OCI-LY3 (cell line): Measurements from ENCODE around the gene DCUN1D4.

Source experiments
- H2AFZ ChIP-seq: fragments of 200-600, 300-600 bp; shearing (Covaris generic); 2 replicates; pipeline ENCODE4 v1.6.0; 2014; ENCODE audit warnings: antibody characterized with exemption, low read depth, low read length
- H3K27ac ChIP-seq: fragments of 200-600, 300-600 bp; sonication (generic); 2 replicates; pipeline ENCODE4 v1.5.1; 2014; ENCODE audit warnings: mild to moderate bottlenecking, low read length, moderate library complexity, mixed read lengths
- H3K27me3 ChIP-seq: fragments of 200-600, 300-600 bp; sonication (generic); 2 replicates; pipeline ENCODE4 v1.6.1; 2014; ENCODE audit warnings: low read depth, low read length, mixed read lengths
- H3K36me3 ChIP-seq: fragments of 200-600, 300-600 bp; sonication (generic); replicated peaks from 2 replicates; pipeline ENCODE3; 2014; ENCODE audit warnings: low read depth, low read length, mixed read lengths
- H3K4me1 ChIP-seq: fragments of 300-600, 200-600 bp; sonication (generic); 2 replicates; pipeline ENCODE4 v1.6.1; 2014; ENCODE audit warnings: low read length, mixed read lengths
- H3K4me2 ChIP-seq: fragments of 200-600, 300-600 bp; sonication (generic); 2 replicates; pipeline ENCODE4 v1.6.1; 2014; ENCODE audit warnings: low read length, mixed read lengths
- H3K4me3 ChIP-seq: fragments of 300-600, 200-600 bp; sonication (generic); 2 replicates; pipeline ENCODE4 v1.5.1; 2014; ENCODE audit warnings: antibody characterized with exemption, mild to moderate bottlenecking, low read length, moderate library complexity
- H3K79me2 ChIP-seq: fragments of 300-600, 200-600 bp; shearing (Covaris generic); 2 replicates; pipeline ENCODE4 v1.6.1; 2014; ENCODE audit warnings: mild to moderate bottlenecking, low read length, mixed read lengths
- H3K9ac ChIP-seq: fragments of 300-600, 200-600 bp; shearing (Covaris generic); 2 replicates; pipeline ENCODE4 v1.6.0; 2014; ENCODE audit warnings: mild to moderate bottlenecking, low read length, moderate library complexity
- H3K9me3 ChIP-seq: fragments of 200-600, 300-600 bp; shearing (Covaris generic); 2 replicates; pipeline ENCODE4 v1.6.1; 2014; ENCODE audit warnings: low read length, mixed read lengths; ENCODE audit not compliant: insufficient read depth
- H4K20me1 ChIP-seq: fragments of 200-600, 300-600 bp; sonication (generic); 2 replicates; pipeline ENCODE4 v1.6.1; 2016; ENCODE audit warnings: low read length, mixed read lengths; ENCODE audit not compliant: insufficient read depth
- EZH2phosphoT487 ChIP-seq: fragments of 200-600 bp; shearing (Covaris generic); IDR thresholded peaks from 2 replicates; pipeline ENCODE4 v1.6.1; 2018; ENCODE audit warnings: antibody characterized with exemption, mixed run types, low read depth
- TF ChIP-seq, protein P1 (sequence below): fragments of 200-600, 300-600 bp; sonication (generic); IDR thresholded peaks from 2 replicates; pipeline ENCODE4 v1.5.1; 2014; ENCODE audit warnings: antibody characterized with exemption, low read length, low read depth

Gene DCUN1D4

GRCh38 chr4:51855270-51855669, 12.3 kb downstream of the DCUN1D4 start:
- H4K20me1 ChIP-seq = peaks cover 58% of the 10 kb centered on the region
- H3K36me3 ChIP-seq = no peaks in the 10 kb centered on the region
- no peak overlapping the region for H3K4me3 ChIP-seq
- H3K4me1 ChIP-seq = peaks cover 8% of the 10 kb centered on the region
- H3K9ac ChIP-seq = no peak overlapping the region
- no peaks in the 10 kb centered on the region for H3K9me3 ChIP-seq
- H3K27me3 ChIP-seq = no peaks in the 10 kb centered on the region
- no peak overlapping the region for H3K27ac ChIP-seq
- peaks cover 88% of the 10 kb centered on the region for H3K79me2 ChIP-seq
- TF ChIP-seq, protein P1, sequence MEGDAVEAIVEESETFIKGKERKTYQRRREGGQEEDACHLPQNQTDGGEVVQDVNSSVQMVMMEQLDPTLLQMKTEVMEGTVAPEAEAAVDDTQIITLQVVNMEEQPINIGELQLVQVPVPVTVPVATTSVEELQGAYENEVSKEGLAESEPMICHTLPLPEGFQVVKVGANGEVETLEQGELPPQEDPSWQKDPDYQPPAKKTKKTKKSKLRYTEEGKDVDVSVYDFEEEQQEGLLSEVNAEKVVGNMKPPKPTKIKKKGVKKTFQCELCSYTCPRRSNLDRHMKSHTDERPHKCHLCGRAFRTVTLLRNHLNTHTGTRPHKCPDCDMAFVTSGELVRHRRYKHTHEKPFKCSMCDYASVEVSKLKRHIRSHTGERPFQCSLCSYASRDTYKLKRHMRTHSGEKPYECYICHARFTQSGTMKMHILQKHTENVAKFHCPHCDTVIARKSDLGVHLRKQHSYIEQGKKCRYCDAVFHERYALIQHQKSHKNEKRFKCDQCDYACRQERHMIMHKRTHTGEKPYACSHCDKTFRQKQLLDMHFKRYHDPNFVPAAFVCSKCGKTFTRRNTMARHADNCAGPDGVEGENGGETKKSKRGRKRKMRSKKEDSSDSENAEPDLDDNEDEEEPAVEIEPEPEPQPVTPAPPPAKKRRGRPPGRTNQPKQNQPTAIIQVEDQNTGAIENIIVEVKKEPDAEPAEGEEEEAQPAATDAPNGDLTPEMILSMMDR = no peak
- no peak for TF ChIP-seq EZH2phosphoT487
- no peak overlapping the region for H3K4me2 ChIP-seq
- H2AFZ ChIP-seq = no peak overlapping the region

GRCh38 chr4:51855751-51856150, 12.8 kb downstream of the DCUN1D4 start:
- H2AFZ ChIP-seq = no peak overlapping the region
- H3K9ac ChIP-seq = no peak overlapping the region
- peaks cover 88% of the 10 kb centered on the region for H3K79me2 ChIP-seq
- no peak overlapping the region for H3K27ac ChIP-seq
- TF ChIP-seq EZH2phosphoT487 = no peak
- no peaks in the 10 kb centered on the region for H3K9me3 ChIP-seq
- peaks cover 3% of the 10 kb centered on the region for H3K36me3 ChIP-seq
- no peak overlapping the region for H3K4me2 ChIP-seq
- peaks cover 8% of the 10 kb centered on the region for H3K4me1 ChIP-seq
- no peak overlapping the region for H3K4me3 ChIP-seq
- no peaks in the 10 kb centered on the region for H3K27me3 ChIP-seq
- H4K20me1 ChIP-seq = peaks cover 53% of the 10 kb centered on the region

GRCh38 chr4:51858605-51859202, 15.8 kb downstream of the DCUN1D4 start:
- Histone ChIP-seq H3K4me2 (no peak overlapping the region), H3K27me3 (no peaks in the 10 kb centered on the region), H3K79me2 (peaks cover 79% of the 10 kb centered on the region), H3K4me1 (no peaks in the 10 kb centered on the region), H3K36me3 (peaks cover 6% of the 10 kb centered on the region), H3K4me3 (no peak overlapping the region), H2AFZ (no peak overlapping the region), H3K9ac (no peak overlapping the region), H4K20me1 (peaks cover 44% of the 10 kb centered on the region), H3K27ac (no peak overlapping the region), H3K9me3 (no peaks in the 10 kb centered on the region)
- TF ChIP-seq, protein P1 = no peak
- TF ChIP-seq EZH2phosphoT487 = no peak

DNA sequence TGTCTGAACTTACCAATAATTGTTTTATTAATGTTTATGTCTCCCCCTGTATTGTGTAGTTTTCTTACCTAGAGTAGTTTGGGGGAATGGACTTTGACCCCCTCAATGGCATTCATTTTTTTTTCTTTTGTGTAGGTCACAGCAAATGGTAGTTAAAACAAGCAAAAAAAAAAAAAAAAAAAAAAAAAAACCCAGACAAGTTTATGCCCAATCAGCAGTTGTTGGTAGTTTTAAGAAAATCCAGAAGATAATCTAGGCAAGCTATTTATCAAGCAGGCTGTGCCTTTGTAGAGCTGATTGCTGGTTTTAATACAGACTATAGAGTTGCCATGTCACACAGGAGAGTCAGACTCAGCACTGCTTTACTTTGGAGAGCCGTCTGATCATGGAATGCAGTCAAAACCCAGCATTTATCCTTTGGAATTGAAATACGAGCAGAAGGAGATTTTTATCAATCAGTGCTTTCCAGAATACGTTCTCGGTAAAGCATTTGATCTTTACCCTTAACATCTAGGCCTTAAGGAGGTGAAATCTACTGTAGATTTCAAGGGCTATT, 16.6 kb downstream of the DCUN1D4 start:
- H3K36me3 ChIP-seq = peaks cover 11% of the 10 kb centered on the region
- no peaks in the 10 kb centered on the region for H3K4me1 ChIP-seq
- TF ChIP-seq EZH2phosphoT487 = no peak
- TF ChIP-seq, protein P1 = no peak
- H3K9ac ChIP-seq = no peak overlapping the region
- H3K4me2 ChIP-seq = no peak overlapping the region
- H3K27ac ChIP-seq = no peak overlapping the region
- peaks cover 37% of the 10 kb centered on the region for H4K20me1 ChIP-seq
- H3K27me3 ChIP-seq = no peaks in the 10 kb centered on the region
- no peaks in the 10 kb centered on the region for H3K9me3 ChIP-seq
- peaks cover 70% of the 10 kb centered on the region for H3K79me2 ChIP-seq
- no peak overlapping the region for H3K4me3 ChIP-seq
- no peak overlapping the region for H2AFZ ChIP-seq
